ENCODE data around the gene RAB13.

- TF ChIP-seq CTCF (IDR thresholded peaks at IDR 0.05; ENCODE audit: low read length) (no peak), EZH2phosphoT487 (IDR thresholded peaks at IDR 0.05; ENCODE audit: low read length) (no peak)
These were observed 18.2 kb downstream of the RAB13 start for GRCh38 chr1:153968000-153968363.
